NCI-H69 (cell line): Measurements from ENCODE around the gene PIK3CG.
"Not testable (repeated sequence)": the region's sequence is repeated elsewhere in the genome, so short reads cannot be mapped to it uniquely, and the experiment has no call there.

Source experiments
- DNase-seq: peaks from one replicate; lab custom pipeline; 2025; lab: John Stamatoyannopoulos, UW

Gene PIK3CG

DNA sequence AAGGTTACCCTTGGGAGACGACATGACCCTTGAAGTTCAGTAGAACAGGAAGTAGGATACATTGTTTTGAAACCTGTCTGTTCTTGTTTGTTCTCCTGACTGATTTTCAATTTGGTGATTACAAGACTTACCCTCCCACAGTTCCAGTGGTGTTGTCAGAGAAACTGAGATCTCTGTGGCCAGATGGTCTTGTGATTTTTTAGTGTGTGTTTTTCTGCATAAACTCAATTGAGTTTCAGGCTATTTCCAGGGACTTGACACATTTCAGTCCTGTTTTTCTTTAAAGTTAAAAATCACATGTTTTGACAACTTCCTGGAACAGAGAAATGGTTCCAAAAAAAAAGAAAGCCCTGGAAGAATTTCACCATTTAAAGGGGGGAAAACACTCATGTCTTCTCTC lies 22.3 kb downstream of the PIK3CG start:
- no peak for DNase-seq

DNA sequence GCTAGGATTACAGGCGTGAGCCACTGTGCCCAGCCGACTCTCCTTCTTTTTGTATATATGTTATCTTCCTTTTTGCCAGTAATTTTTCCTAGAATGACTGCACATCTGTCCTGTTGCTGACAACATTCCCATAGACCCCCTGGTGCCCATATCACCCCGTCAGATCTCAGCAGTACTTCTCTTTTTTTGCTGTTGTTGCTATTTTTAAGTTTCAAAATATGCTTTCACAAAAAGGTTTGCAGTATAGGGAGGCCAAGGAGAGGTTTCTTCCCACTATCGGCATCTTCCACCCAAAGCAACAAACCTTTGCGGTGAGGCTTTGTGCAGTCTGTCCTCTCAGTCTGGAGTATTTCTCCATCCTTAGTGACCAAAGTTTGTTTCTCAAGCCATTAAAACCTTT lies 23.1 kb downstream of the PIK3CG start:
- DNase-seq: no peak

- no peak for DNase-seq
These were observed 25.9 kb downstream of the PIK3CG start for GRCh38 chr7:106890952-106891351.

GRCh38 chr7:106891548-106892410 lies 26.7 kb downstream of the PIK3CG start:
- DNase-seq: no peak

DNA sequence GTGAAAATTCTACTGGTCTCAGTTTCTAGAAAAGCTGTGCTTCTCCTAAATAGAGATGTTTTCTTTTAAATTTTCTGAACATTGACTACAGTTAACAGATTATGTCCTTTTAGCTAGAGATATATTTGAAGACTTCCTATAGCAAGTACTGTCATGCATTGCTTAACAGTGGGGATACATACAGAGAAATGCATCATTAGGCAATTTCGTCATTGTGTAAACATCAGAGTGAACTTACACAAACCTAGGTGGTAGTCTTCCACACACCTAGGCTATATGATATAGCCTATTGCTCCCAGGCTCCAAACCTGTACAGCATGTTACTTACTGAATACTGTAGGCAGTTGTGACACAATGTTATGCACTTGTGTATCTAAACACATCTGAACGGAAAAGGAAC lies 28.5 kb downstream of the PIK3CG start:
- no peak for DNase-seq

- DNase-seq: no peak
These were observed 30.3 kb downstream of the PIK3CG start for GRCh38 chr7:106895246-106895864.

DNA sequence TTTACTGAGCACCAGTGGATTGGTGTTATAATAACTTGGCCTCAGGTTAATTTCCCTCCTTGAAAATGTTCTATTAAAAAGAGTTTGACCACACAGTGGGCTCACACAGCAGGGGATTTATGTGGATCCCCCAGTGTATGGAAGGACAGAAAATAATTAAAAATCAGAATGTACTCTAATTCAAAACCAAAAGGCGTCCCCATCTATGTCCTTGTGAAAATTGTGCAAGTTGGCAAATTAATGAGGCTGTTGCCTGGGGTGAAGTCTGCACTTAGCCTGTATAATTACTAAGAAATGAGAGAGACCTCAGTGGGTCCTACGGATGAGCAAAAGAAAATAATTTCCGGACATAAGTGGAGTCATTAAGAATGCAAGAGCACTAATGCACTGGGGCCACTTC lies 31.1 kb downstream of the PIK3CG start:
- DNase-seq: peak; percentile 29

DNA sequence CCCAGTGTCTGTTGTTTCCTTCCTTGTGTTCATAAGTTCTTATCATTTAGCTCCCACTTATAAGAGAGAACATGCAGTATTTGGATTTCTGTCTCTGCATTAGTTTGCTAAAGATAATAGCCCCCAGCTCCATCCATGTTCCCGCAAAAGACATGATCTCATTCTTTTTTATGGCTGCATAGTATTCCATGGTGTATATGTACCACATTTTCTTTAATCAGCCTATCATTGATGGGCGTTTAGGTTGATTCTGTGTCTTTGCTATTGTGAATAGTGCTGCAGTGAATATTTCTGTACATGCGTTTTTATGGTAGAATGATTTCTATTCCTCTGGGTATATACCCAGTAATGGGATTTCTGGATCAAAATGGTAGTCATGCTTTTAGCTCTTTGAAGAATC lies 32.5 kb downstream of the PIK3CG start:
- not testable (repeated sequence) for DNase-seq

DNA sequence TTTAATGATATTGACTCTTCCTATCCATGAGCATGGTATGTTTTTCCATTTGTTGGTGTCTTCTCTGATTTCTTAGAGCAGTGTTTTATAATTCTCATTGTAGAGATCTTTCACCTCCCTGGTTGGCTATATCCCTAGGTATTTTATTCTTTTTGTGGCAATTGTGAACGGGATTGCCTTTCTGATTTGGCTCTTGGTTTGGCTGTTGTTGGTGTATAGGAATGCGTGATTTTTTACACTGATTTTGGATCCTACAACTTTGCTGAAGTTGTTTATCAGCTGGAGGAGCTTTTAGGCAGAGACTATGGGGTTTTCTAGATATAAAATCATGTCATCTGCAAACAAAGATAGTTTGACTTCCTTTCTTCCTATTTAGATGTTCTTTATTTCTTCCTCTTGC lies 33.9 kb downstream of the PIK3CG start:
- not testable (repeated sequence) for DNase-seq

- DNase-seq: no peak
These were observed 36.9 kb downstream of the PIK3CG start for GRCh38 chr7:106901828-106902441.

DNA sequence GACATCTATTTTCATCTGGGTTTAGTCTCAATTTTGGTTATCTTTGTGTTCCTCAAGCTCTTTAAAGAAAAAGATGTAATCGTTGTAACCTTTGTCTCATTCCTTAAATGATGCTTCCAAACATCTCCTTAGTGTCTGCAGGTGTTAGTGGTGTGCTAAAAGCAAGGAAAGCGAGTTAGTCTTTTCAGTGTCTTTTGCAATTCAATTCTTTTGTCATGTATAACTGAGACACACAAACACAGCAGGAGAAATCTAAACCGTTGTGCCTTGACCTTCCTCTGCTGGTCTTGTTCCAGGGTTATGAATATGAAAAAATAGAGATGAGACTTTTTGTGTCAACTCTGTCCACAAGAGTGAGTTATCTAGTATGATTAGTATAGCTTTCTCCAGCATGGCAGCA lies 40.7 kb downstream of the PIK3CG start:
- no peak for DNase-seq

DNA sequence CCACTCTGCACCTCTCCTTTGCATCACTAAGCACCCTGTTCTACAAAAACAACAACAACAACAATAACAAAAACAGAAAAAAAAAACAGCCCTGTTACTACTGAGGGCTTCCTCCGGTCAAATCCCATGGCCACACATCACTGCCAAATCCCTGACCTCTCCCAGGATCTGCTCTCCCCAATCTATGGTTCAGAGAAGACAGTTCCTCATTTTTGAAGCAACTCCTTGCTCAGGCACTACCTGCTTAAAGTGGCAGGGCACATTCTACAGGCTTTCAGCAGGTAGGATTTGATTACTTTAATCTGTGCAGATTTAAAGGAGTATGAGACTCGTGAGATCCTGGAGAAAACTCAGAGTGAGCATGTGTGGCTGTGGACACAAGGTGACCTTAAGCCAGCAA lies 46.9 kb downstream of the PIK3CG start:
- DNase-seq: no peak

- no peak for DNase-seq
These were observed 49.0 kb downstream of the PIK3CG start for GRCh38 chr7:106914018-106914607.

DNA sequence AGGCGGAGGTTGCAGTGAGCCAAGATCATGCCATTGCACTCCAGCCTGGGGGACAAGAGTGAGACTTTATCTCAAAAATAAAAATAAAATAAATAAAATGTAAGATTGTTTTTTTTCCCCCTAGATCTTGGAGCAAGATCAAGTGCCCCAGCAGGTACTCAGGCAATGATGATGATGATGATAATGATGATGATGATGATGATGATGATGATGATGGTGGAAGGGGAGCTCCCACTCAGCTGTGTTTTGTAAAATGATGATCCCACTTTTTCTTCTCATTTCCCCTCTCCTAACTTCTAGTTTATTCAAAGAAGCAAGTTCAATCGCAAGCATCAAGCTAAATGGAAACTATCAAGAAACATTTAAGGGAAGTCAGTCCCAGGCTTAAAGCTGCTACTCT lies 50.3 kb downstream of the PIK3CG start:
- no peak for DNase-seq

DNA sequence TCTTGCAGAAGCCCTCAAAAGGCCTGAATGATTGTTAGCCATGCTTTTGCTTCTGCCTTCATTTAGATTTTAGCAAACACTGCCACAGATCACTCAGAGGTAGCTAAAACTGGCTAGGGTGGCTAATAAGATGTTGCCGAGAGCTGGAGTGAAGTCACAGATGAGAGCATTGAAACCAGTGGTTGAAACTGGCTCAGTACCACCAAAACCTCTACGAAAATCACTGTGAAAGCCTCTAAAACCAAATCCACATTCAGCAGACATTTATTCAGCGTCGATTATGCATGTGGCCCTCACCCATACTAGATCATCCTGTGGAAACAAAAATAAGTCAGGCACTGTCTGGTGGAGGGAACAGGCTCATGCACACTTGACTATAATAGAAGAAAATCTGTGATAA lies 50.8 kb downstream of the PIK3CG start:
- DNase-seq: no peak

GRCh38 chr7:106916679-106917078 lies 51.6 kb downstream of the PIK3CG start:
- DNase-seq: no peak

- no peak for DNase-seq
These were observed 53.9 kb downstream of the PIK3CG start for GRCh38 chr7:106918991-106919390.

GRCh38 chr7:106924468-106924867 lies 59.4 kb downstream of the PIK3CG start:
- not testable (repeated sequence) for DNase-seq

- DNase-seq: peak; percentile 3
These were observed 61.8 kb downstream of the PIK3CG start for GRCh38 chr7:106926892-106927291.

DNA sequence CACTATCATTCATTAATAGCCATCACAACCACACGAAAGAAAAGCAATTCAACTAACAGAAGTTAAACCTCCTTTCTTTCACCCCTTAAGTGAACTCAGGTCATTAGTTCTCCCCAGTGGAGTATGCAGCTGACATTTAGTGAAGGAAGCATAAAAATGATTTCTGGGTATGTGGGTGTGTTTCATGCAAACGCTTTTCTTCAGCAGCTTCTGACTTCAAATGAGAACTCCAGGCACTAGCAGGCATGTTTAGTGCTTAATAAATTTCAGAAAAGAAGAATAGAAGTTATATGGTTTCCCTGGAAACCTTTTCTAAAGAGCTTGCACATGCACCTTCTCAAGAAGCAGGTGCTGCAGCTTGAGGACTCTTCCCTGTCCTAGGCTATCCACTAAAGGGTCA lies 62.5 kb downstream of the PIK3CG start:
- no peak for DNase-seq

GRCh38 chr7:106929616-106930015 lies 64.5 kb downstream of the PIK3CG start:
- DNase-seq: not testable (repeated sequence)

DNA sequence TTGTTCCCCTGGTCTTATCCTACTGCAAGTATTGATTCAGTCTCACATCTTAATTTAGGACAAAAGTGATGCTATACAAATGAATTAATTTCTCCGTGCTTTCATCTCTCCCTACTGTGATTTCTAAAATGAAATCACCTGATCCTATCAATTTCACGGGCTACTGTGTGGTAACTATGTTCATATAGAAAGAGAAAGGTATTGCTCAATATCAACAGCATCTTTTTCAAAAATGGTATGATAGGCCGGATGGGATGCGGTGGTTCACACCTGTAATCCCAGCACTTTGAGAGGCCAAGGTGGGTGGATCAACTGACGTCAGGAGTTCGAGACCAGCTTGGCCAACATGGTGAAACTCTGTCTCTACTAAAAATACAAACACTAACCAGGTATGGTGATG lies 71.2 kb downstream of the PIK3CG start:
- no peak for DNase-seq

DNA sequence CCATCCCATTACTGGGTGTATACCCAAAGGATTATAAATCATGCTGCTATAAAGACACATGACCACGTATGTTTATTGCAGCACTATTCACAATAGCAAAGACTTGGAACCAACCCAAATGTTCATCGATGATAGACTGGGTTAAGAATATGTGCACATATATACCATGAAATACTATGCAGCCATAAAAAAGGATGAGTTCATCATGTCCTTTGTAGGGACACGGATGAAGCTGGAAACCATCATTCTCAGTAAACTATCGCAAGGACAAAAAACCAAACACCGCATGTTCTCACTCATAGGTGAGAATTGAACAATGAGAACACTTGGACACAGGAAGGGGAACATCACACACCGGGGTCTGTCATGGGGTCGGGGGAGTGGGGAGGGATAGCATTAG lies 73.0 kb downstream of the PIK3CG start:
- DNase-seq: not testable (repeated sequence)
